Measurements from ENCODE around the gene NFE2L2.

- TF ChIP-seq CTCF (IDR thresholded peaks at IDR 0.05) (no peak), POLR2A (IDR thresholded peaks at IDR 0.05) (no peak)
Observed at GRCh38 chr2:177239053-177239452, 25.5 kb downstream of the NFE2L2 start.
